NT2/D1 (cell line): ENCODE data around the gene USP7.
A peak's percentile ranks its signal among the peaks of the same experiment; 100 is the strongest.

Experiments used
- DNase-seq: peaks from one replicate; pipeline ENCODE4 v3.0.0-alpha.2; 2011; ENCODE audit warnings: low read depth, low spot score
- H3K27me3 ChIP-seq: 2 replicates; pipeline ENCODE4 v1.6.0; 2011; ENCODE audit warnings: mild to moderate bottlenecking; ENCODE audit not compliant: insufficient read length, insufficient read depth
- H3K36me3 ChIP-seq: 2 replicates; pipeline ENCODE4 v1.6.1; 2011; ENCODE audit warnings: mild to moderate bottlenecking, low read length, mixed read lengths; ENCODE audit not compliant: insufficient read depth, insufficient read length
- H3K4me1 ChIP-seq: 2 replicates; pipeline ENCODE4 v1.5.1; 2011; ENCODE audit not compliant: insufficient read depth, insufficient read length
- H3K4me3 ChIP-seq: 2 replicates; pipeline ENCODE4 v1.5.1; 2011; ENCODE audit warnings: low read depth; ENCODE audit not compliant: insufficient read length
- H3K9ac ChIP-seq: 2 replicates; pipeline ENCODE4 v1.6.0; 2011; ENCODE audit warnings: low read depth; ENCODE audit not compliant: insufficient read length
- H3K9me3 ChIP-seq: 2 replicates; pipeline ENCODE4 v1.5.1; 2011; ENCODE audit warnings: mild to moderate bottlenecking, low read length; ENCODE audit not compliant: insufficient read depth
- SUZ12 ChIP-seq: IDR thresholded peaks from 2 replicates; pipeline ENCODE4 v1.6.1; 2011; ENCODE audit not compliant: insufficient read length, insufficient read depth; ENCODE audit errors: extremely low read depth
- YY1 ChIP-seq: IDR thresholded peaks from 2 replicates; pipeline ENCODE4 v1.6.1; 2011; ENCODE audit not compliant: insufficient read length, insufficient read depth
- ZNF274 ChIP-seq: IDR thresholded peaks from 2 replicates; pipeline ENCODE4 v1.6.1; 2011; ENCODE audit warnings: mild to moderate bottlenecking, low read depth, low read length

USP7 gene

DNA sequence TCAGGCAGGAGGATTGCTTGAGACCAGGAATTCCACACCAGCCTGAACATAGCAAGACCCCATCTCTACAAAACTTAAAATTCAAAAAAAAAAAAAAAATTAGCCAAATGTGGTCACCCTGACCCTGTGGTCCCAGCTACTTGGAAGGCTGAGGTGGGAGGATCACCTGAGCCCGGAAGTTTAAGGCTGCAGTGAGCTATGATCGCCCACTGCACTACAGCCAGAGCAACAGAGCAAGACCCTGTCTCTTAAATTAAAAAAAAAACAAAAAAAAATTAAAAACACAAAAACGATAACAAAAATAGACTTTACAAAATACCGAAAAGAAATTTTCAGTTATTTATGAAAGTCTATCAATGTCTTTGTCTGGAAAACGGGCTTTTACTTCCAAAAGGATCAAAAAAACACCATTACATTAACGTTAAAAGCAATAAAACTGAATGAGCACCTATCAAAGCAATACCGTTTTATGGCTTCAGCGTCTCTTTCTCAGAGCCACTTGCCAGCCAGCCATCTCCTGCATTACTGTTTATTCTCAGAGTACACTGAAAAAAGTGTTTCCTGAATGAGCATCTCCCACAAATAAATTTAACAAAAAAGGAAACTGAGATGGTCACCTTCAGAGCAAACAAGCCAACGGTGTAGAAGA is 6.1 kb downstream of the USP7 start:
- H3K4me3 ChIP-seq = no peak overlapping the region
- TF ChIP-seq SUZ12 (no peak), ZNF274 (no peak), YY1 (no peak)
- no peak for DNase-seq
- H3K4me1 ChIP-seq = peaks cover 19% of the 10 kb centered on the region
- no peaks in the 10 kb centered on the region for H3K9me3 ChIP-seq
- H3K9ac ChIP-seq = no peak overlapping the region
- peaks cover 5% of the 10 kb centered on the region for H3K27me3 ChIP-seq
- no peaks in the 10 kb centered on the region for H3K36me3 ChIP-seq

DNA sequence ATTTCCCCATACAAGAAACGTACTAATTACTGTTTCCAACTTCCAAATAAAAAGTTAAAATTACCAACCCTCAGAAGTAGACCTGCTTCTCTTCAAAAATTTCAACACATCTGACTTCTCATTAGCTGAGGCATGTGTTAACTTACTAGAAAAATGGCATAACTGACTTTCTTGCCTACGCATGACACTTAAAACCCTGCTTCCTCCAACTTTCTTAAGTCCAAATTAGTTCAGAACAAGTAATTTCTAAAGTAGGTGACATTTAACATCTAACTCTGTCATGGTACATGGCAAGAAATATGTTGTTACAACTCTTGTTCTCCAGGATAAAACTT is 6.7 kb downstream of the USP7 start:
- Histone ChIP-seq H3K36me3 (no peaks in the 10 kb centered on the region), H3K9me3 (no peaks in the 10 kb centered on the region), H3K4me1 (peaks cover 19% of the 10 kb centered on the region), H3K27me3 (no peaks in the 10 kb centered on the region), H3K4me3 (no peak overlapping the region), H3K9ac (no peak overlapping the region)
- DNase-seq = no peak
- TF ChIP-seq SUZ12 (no peak), ZNF274 (no peak), YY1 (no peak)

DNA sequence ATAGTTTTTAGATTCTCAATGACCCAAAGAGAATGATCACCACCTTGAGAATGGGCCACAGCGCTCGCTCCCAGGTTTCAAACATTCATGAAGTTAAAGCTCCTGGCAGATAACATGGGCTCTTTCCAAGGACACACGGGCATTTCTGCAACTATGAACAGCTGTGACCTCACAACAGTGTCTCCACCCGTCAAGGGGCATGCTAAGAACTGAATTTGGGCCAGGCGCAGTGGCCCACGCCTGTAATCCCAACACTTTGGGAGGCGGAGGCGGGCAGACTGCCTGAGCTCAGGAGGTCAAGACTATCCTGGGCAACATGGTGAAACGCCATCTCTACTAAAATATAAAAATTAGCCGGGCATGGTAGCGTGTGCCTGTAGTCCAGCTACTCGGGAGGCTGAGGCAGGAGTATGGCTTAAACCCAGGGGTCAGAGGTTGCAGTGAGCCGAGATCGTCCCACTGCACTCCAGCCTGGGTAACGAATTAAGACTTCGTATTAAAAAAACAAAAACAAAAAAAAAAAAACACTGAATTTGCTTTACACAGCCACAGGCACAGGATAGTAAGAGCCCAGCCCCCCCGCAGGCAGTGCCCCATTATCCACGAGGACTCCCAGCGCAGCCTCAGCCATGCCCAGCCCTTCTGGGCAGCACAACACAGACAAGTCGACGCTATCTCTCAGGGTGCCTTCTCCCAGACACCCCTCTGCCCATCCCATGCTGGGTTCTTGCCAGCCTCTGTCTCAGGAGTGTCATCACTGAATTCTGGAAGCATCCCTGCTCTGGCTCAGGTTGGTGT is 7.2 kb downstream of the USP7 start:
- H3K36me3 ChIP-seq = no peaks in the 10 kb centered on the region
- H3K27me3 ChIP-seq = no peaks in the 10 kb centered on the region
- no peak for DNase-seq
- no peaks in the 10 kb centered on the region for H3K9me3 ChIP-seq
- no peak overlapping the region for H3K9ac ChIP-seq
- peaks cover 21% of the 10 kb centered on the region for H3K4me1 ChIP-seq
- TF ChIP-seq ZNF274 = no peak
- no peak for TF ChIP-seq SUZ12
- no peak for TF ChIP-seq YY1
- H3K4me3 ChIP-seq = no peak overlapping the region

DNA sequence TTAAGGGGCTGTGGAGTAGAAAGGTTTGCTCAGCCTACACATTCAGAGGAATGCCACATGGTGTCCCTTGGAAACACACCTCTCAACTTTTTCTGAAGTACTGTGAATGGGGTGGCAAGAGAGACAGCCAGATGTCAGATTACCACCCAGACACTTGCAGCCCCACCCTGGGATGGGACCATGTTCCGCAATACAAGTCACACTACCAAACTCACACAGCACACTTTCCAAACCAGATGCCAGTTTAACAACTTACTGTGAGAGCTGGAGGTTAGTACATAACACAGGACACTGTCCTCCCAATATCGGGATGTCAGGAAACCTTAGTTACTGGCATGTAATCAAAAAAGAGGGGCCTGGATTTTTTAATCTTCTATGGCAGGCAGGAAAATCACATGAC is 7.9 kb downstream of the USP7 start:
- Histone ChIP-seq H3K4me3 (no peak overlapping the region), H3K27me3 (no peaks in the 10 kb centered on the region), H3K4me1 (peaks cover 24% of the 10 kb centered on the region), H3K9ac (peak overlapping the region; percentile 13), H3K36me3 (no peaks in the 10 kb centered on the region), H3K9me3 (no peaks in the 10 kb centered on the region)
- DNase-seq = no peak
- TF ChIP-seq ZNF274 = no peak
- TF ChIP-seq YY1 = no peak
- TF ChIP-seq SUZ12 = no peak

DNA sequence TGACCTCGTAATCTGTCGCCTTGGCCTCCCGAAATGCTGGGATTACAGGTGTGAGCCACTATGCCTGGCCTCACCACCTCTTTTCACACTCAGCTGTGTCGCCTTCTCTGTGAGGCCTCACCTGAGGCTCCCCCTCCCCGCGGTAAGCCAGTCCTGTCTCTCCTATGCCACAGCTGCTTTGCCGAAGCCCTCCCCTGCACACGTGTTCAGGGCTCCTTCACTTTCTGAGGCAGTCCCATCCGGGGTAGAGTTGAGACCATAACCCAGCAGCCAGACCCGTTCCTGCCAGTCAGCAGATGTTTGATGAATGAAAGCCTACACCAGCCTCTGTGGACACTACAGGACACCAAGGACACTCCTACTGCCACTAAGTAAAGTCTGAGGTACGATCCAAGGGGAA is 10.6 kb downstream of the USP7 start:
- no peak for DNase-seq
- H3K27me3 ChIP-seq = no peaks in the 10 kb centered on the region
- H3K9me3 ChIP-seq = no peaks in the 10 kb centered on the region
- H3K4me1 ChIP-seq = peaks cover 16% of the 10 kb centered on the region
- H3K9ac ChIP-seq = no peak overlapping the region
- H3K36me3 ChIP-seq = no peaks in the 10 kb centered on the region
- no peak overlapping the region for H3K4me3 ChIP-seq
- TF ChIP-seq ZNF274 (no peak), YY1 (no peak), SUZ12 (no peak)

DNA sequence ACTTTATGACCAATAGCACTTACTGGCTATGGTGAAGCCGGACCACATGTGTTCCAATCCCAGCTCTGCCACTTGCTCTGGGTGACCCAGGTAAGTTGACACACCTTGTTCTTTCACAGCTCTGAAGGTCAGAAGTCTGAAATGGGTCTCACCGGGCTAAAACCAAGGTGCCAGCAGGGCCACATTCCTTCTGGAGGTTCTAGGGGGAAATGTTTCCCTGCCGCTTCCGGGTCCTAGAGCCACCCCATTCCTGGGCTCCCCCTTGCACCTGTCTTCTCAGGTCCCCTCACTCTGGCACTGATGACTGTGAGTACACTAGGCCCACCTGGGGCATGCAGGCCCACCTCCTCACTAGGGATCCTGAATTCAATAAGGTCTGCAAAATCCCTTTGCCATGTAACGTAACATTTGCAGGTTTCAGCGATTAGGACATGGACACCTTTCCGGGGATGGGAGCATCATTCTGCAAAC is 11.4 kb downstream of the USP7 start:
- Histone ChIP-seq H3K4me3 (no peak overlapping the region), H3K4me1 (peaks cover 17% of the 10 kb centered on the region), H3K9me3 (no peaks in the 10 kb centered on the region), H3K27me3 (no peaks in the 10 kb centered on the region), H3K36me3 (no peaks in the 10 kb centered on the region), H3K9ac (no peak overlapping the region)
- TF ChIP-seq SUZ12 (no peak), ZNF274 (no peak), YY1 (no peak)
- no peak for DNase-seq

DNA sequence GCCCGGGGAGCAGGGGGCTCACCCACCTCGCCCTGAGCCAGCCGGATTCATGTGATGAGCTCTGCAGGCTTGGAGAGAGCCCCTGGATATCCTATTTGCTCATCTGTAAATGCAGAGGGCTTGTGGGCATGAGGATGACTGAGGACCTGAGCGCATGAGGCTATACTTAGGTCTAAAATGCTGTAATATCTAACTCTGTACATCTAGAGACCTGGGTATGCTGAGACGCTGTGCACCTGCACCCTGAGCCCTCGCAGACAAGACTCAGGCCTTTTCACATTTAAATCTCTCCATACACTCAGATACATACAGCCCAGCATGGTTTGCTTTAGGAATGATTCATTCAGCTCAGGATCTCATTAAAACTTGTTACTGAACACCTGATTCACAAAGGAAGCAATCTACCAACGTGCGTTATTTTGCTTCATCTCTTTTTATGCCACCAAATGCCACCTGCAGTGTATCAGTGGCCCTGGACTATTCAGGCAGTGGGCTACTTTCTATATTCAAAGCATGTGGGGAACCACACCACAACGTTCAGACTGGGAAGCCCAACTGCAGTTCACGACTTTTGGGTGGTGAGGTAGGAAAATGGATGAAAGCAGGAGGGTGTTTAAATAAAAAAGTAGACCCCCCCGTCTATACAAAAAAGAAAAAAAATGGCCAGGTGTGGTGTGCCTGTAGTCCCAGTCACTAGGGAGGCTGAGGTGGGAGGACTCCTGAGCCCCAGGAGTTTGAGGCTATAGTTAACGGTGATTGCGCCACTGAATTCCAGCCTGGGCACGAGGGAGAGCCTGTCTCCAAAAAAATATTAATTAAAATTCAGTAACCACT is 12.0 kb downstream of the USP7 start:
- no peaks in the 10 kb centered on the region for H3K27me3 ChIP-seq
- TF ChIP-seq SUZ12 (no peak), YY1 (no peak), ZNF274 (no peak)
- peak overlapping the region; percentile 50 for H3K9ac ChIP-seq
- DNase-seq = no peak
- no peaks in the 10 kb centered on the region for H3K9me3 ChIP-seq
- no peaks in the 10 kb centered on the region for H3K36me3 ChIP-seq
- peaks cover 15% of the 10 kb centered on the region for H3K4me1 ChIP-seq
- H3K4me3 ChIP-seq = no peak overlapping the region
